OCI-LY7 (cell line): ENCODE results near the gene RAD51AP2. TPM values are rescaled to one million over a fixed set of nuclear protein-coding genes. Genes with fewer than 3 reads are reported as not detected.

ENCODE experiments used
- BruUV-seq: library from RNA; stranded (reverse); fragments of 400-500 nt; replicated peaks from 2 replicates; lab custom pipeline; 2021; lab: Mats Ljungman, UMichigan
- CTCF ChIA-PET: fragments of 300-600 bp; sonication (Branson Sonifier 250); formaldehyde crosslinking; loops from one replicate; lab custom pipeline; 2022; ENCODE audit warnings: antibody characterized with exemption; ENCODE audit not compliant: unreplicated experiment; lab: Charles Lee
- POLR2A ChIA-PET: fragments of 300-600 bp; sonication (Branson Sonifier 250); formaldehyde crosslinking; loops from one replicate; lab custom pipeline; 2022; ENCODE audit warnings: antibody characterized with exemption; lab: Charles Lee
- DNase-seq: peaks from one replicate; pipeline ENCODE4 v3.0.0-alpha.2; 2015; ENCODE audit warnings: low spot score
- H2AFZ ChIP-seq: fragments of 200-600 bp; sonication (generic), shearing (Covaris generic); 2 replicates; pipeline ENCODE4 v1.6.1; 2014; ENCODE audit warnings: mild to moderate bottlenecking, antibody characterized with exemption, low read length, moderate library complexity
- H3K27ac ChIP-seq: fragments of 200-600 bp; sonication (generic); 2 replicates; pipeline ENCODE4 v1.5.1; 2014; ENCODE audit warnings: mixed run types, low read depth, mild to moderate bottlenecking, moderate library complexity, low read length, inconsistent platforms; ENCODE audit not compliant: poor library complexity, severe bottlenecking
- H3K36me3 ChIP-seq: fragments of 200-600 bp; sonication (generic); 2 replicates; pipeline ENCODE4 v1.6.1; 2014; ENCODE audit warnings: mild to moderate bottlenecking, antibody characterized with exemption, low read length, moderate library complexity, mixed read lengths; ENCODE audit not compliant: insufficient read depth
- H3K4me1 ChIP-seq: fragments of 200-600 bp; sonication (generic); 2 replicates; pipeline ENCODE4 v1.5.1; 2014; ENCODE audit warnings: mild to moderate bottlenecking, low read length; ENCODE audit not compliant: insufficient read depth, poor library complexity, severe bottlenecking
- H3K4me2 ChIP-seq: fragments of 200-600 bp; sonication (generic); 2 replicates; pipeline ENCODE4 v1.6.1; 2014; ENCODE audit warnings: mild to moderate bottlenecking, low read length
- H3K4me3 ChIP-seq: fragments of 200-600 bp; sonication (generic); 2 replicates; pipeline ENCODE4 v1.5.1; 2014; ENCODE audit warnings: mild to moderate bottlenecking, low read depth, low read length; ENCODE audit not compliant: poor library complexity, severe bottlenecking
- H3K79me2 ChIP-seq: fragments of 200-600 bp; sonication (generic); 2 replicates; pipeline ENCODE4 v1.6.1; 2016; ENCODE audit warnings: low read depth, mild to moderate bottlenecking, low read length, moderate library complexity, mixed read lengths; ENCODE audit not compliant: insufficient read depth
- H3K9me2 ChIP-seq: fragments of 200-600 bp; sonication (generic); 2 replicates; pipeline ENCODE4 v1.6.1; 2016; ENCODE audit warnings: mild to moderate bottlenecking, low read length, mixed read lengths; ENCODE audit not compliant: insufficient read depth
- H3K9me3 ChIP-seq: fragments of 200-600 bp; sonication (generic); 2 replicates; pipeline ENCODE4 v1.6.1; 2014; ENCODE audit warnings: mild to moderate bottlenecking, mixed run types, low read length, mixed read lengths
- H4K20me1 ChIP-seq: fragments of 200-600 bp; sonication (generic); 2 replicates; pipeline ENCODE4 v1.6.1; 2014; ENCODE audit warnings: mild to moderate bottlenecking, antibody characterized with exemption, low read length, moderate library complexity, mixed read lengths; ENCODE audit not compliant: insufficient read depth
- EZH2phosphoT487 ChIP-seq: fragments of 200-600 bp; sonication (generic); IDR thresholded peaks from 2 replicates; pipeline ENCODE4 v1.6.1; 2018; ENCODE audit warnings: low read depth, borderline replicate concordance, mild to moderate bottlenecking, mixed run types, antibody characterized with exemption, low read length, moderate library complexity, mixed read lengths
- intact Hi-C: fragments of 100-400 bp; cut with micrococcal nuclease; formaldehyde crosslinking; loops from one replicate; pipeline ENCODE4 v1.10.0; 2022; ENCODE audit not compliant: unreplicated experiment
- total RNA-seq, 2 experiments: library from RNA; depleted of rRNA in 1 of 2; stranded (reverse); fragments of >200 nt in 1 of 2; shearing (Covaris generic) in 1 of 2; gene quantifications; 2 replicates each; pipeline ENCODE4 v1.2.3, GENCODE V29; 2014 to 2022
- TF ChIP-seq, protein P1 (sequence below): fragments of 200-600 bp; sonication (generic); conservative IDR thresholded peaks from 2 replicates; pipeline ENCODE4 v1.5.1; 2014; ENCODE audit warnings: mild to moderate bottlenecking, antibody characterized with exemption, low read length, moderate library complexity, mixed read lengths

The RAD51AP2 gene
- total RNA-seq, 2 experiments from 2014 or later: 0.35 TPM; not detected in 1

DNA sequence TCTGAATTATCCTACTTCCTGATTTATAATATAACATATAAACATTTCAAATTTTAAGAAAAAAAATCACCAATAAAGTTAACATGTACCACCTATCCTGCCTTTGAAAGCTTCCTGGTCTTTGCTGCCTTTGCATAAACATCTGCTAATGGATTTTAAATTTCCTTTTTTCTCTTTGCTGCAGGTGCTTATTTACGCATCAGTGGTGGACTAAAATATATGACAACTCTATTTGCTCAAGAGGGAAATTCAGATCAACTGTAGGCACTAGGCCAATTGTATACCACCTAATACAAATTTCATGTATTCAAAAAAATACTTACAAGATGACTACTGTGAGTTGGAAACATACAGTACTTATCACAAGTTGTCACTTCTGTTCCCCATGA, 57.2 kb downstream of the RAD51AP2 start:
- H3K9me3 ChIP-seq: no peaks in the 10 kb centered on the region
- no peak for TF ChIP-seq EZH2phosphoT487
- TF ChIP-seq, protein P1, sequence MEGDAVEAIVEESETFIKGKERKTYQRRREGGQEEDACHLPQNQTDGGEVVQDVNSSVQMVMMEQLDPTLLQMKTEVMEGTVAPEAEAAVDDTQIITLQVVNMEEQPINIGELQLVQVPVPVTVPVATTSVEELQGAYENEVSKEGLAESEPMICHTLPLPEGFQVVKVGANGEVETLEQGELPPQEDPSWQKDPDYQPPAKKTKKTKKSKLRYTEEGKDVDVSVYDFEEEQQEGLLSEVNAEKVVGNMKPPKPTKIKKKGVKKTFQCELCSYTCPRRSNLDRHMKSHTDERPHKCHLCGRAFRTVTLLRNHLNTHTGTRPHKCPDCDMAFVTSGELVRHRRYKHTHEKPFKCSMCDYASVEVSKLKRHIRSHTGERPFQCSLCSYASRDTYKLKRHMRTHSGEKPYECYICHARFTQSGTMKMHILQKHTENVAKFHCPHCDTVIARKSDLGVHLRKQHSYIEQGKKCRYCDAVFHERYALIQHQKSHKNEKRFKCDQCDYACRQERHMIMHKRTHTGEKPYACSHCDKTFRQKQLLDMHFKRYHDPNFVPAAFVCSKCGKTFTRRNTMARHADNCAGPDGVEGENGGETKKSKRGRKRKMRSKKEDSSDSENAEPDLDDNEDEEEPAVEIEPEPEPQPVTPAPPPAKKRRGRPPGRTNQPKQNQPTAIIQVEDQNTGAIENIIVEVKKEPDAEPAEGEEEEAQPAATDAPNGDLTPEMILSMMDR: no peak
- no peaks in the 10 kb centered on the region for H4K20me1 ChIP-seq
- H3K27ac ChIP-seq: peak overlapping the region; percentile 15
- no peaks in the 10 kb centered on the region for H3K9me2 ChIP-seq
- no TSS peak for BruUV-seq
- no peaks in the 10 kb centered on the region for H3K36me3 ChIP-seq
- POLR2A ChIA-PET: no interaction called here
- peak overlapping the region; percentile 35 for H3K4me2 ChIP-seq
- H3K4me3 ChIP-seq: no peak overlapping the region
- no peak overlapping the region; the same call in 1 of the 2 replicates for H2AFZ ChIP-seq
- intact Hi-C loops: loop anchor here (10.0 kb wide), 1 partner anchor 714 kb away; no protein-coding TSS in a partner anchor
- peaks cover 18% of the 10 kb centered on the region for H3K4me1 ChIP-seq
- CTCF ChIA-PET: no interaction called here
- DNase-seq: peak; percentile 45
- H3K79me2 ChIP-seq: no peaks in the 10 kb centered on the region

Other genes starting within 250 kb of the RAD51AP2 start
- not detected in 2 replicates for gene VSNL1, start 22.3 kb upstream of the RAD51AP2 start, total RNA-seq (2014; rRNA removed; shearing (Covaris generic))
- not detected in 2 replicates for gene VSNL1, start 22.3 kb upstream of the RAD51AP2 start, total RNA-seq (2022)
- 37.0 and 48.9 TPM in 2 replicates for gene SMC6, start 235.4 kb upstream of the RAD51AP2 start, total RNA-seq (2014; rRNA removed; shearing (Covaris generic))
- gene SMC6, start 235.4 kb upstream of the RAD51AP2 start, total RNA-seq (2022): 62.4 and 70.7 TPM in 2 replicates
- gene GEN1, start 235.7 kb upstream of the RAD51AP2 start, total RNA-seq (2014; rRNA removed; shearing (Covaris generic)): 37.6 and 52.5 TPM in 2 replicates
- gene GEN1, start 235.7 kb upstream of the RAD51AP2 start, total RNA-seq (2022): 101 and 112 TPM in 2 replicates